ENCODE results near the gene UBXN1. TPM values are rescaled to one million over a fixed set of nuclear protein-coding genes. Genes with fewer than 3 reads are reported as not detected.

Gene UBXN1
- total RNA-seq (2014; rRNA removed; shearing (Covaris generic)): 128 and 144 TPM in 2 replicates
- 160 and 165 TPM in 2 replicates for polyA plus RNA-seq (2015; cell fraction: cytosol; rRNA removed)
- polyA plus RNA-seq (2015; cell fraction: nucleus; rRNA removed): 140 and 143 TPM in 2 replicates

DNA sequence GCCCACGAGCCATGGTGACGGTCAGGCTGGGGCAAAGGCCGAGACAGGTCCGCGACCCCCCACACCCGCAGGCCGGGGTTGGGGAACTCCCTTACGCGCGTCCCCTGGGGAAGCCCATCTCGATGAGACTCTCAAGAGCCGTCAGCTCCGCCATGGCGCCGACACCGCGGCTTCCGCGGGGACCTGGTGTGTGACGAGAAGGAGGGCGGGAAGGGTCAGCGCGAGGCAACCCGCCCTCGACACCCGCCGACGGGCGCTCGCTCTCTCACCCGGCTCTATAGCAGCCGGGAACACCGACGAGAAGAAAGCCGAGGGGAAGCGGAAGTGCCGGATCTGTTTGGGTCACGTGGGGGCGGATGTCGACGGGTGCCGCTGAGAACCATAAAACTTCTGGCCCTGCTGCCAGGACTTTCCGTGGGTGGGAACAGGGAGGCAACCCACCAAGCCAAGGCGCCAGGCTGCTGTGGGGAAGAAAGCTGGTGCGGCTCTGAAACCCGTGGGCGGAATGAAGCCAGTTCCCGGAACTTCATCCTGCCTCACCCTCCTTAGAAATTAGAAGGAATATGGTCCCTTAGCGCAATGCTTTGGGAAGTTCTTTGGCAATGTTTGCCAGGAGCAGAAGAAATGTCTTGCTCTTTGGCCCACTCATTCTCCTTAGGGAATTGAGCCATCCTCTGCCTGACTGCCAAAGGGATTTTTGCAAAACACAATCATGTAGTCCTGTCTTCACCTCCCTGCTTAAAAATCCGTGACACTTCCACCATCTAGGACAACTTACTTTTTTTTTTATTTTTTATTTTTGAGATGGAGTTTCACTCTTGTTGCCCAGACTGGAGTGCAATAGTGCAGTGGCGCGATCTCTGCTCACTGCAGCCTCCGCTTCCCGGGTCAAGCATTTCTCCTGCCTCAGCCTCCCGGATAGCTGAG lies at the start of gene UBXN1:
UBXN1 (minus strand) TSS at position 304 of the 927 bp plus-strand sequence; CDS start at position 154, 150 bp downstream.
- DNase-seq (ENCODE audit: low read depth): peak; percentile 86

GRCh38 chr11:62728171-62728988 lies 49.5 kb upstream of the UBXN1 start, which contains the start of gene TTC9C:
TSS of gene TTC9C (plus strand) at chr11:62728486. CDS start at chr11:62728849, 363 bp downstream.
- peak; percentile 88 for DNase-seq (ENCODE audit: low read depth)

DNA sequence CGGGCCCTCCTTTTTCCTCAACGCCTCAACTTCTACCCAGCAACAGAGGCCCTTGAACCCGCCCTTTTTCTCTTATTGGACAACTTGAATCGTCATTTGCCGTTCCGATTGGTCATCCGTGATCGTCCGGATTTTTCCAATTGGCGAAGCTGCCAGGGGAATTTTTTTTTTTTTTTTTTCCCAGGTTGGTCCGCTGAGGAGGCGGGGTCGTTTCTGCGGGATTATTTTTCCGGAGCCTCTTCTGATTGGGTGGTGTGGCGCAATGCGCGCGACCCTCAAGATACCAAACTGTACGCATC lies 48.9 kb upstream of the UBXN1 start:
- peak; percentile 97 for DNase-seq (ENCODE audit: low read depth)

DNA sequence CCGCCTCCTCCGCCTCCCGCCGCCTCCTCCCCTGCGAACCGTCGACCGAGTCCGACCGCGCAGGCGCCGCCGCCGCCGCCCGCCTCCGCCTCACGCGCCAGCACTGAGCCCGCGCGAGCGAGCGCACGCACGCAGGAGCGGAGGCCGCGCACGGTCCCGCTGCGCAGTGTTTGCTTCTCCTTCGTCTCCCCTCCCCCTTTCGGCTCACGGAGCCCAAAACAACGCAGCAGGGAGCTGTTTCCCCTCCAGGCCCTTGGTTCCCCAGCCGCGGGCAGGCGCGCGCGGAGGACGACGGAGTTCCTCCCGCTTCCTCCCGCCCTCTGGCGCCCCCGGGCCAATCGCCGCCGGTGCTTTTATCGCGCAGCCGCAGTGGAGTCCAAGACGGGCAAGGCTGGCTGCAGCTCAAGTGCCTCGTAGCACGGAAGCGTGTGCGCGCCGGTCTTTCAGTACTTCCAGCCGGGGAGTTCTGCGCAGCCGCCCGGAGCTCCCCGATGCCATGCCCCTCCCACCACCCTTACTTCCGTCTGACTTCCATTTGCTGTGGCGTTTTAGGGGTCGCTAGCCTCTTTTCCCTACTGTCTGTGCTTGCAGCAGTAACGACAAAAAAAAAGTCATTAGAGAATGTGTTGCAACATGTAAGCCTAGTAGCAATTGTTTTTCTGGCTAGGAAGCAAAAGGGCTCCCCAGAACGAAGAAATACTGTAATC lies 48.4 kb upstream of the UBXN1 start, which contains the start of gene HNRNPUL2:
HNRNPUL2 (minus strand) TSS at position 293 of the 707 bp plus-strand sequence. CDS start 301 bp downstream, outside the sequence.
- DNase-seq (ENCODE audit: low read depth): peak; percentile 99

DNA sequence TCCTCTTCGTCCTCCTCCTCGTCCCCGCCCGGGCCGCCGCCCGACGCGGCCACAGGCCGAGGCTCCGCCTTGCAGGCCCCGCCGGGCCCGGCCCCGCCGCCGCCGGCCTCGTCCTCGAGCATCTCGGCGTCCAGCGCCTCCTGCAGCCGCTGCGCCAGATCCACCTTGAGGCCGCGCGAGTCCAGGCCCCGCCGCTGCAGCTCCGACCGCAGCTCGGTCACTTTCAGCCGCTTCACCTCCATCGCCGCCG lies 48.0 kb upstream of the UBXN1 start:
- DNase-seq (ENCODE audit: low read depth): no peak

GRCh38 chr11:62726156-62726914 lies 47.5 kb upstream of the UBXN1 start:
- DNase-seq (ENCODE audit: low read depth): no peak

DNA sequence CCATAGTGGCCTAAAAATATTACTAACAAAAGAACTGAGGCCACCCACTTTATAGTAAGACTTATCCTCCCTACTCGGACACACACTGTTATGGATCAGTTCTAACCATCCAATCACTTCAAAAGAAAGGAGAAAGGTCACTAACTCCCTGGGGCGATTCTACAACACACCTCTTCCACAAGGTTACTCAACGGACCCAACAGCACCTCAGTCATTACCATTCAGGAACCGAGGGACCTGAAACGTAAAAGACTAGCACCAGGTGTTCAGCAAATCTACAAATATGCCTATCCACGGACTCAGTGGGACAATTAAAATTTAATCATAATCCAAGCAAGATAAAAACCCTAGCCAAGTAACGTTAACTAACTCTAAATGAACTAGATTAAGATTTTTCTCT lies 46.8 kb upstream of the UBXN1 start:
- no peak for DNase-seq (ENCODE audit: low read depth)

- DNase-seq (ENCODE audit: low read depth): no peak
These were observed 45.3 kb upstream of the UBXN1 start for GRCh38 chr11:62724171-62724570.

DNA sequence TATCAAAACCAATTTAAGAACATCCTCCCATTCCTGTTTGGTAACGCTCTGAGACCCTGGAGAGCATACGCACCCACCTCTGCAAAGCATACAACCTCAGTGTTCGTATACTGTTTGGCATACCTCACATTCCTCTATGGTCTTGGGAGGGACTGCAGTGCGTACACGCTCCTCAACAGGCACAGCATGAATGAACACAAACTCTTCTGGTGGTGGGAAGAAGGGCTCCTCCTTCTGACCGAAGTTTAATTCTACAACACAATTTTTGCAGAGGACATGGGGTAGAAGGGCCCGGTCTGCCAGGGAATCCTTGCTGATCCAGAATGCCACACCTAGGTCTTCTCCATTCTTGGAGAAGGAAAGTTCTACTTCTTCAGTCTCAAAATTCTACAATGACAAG lies 43.1 kb upstream of the UBXN1 start:
- peak; percentile 32 for DNase-seq (ENCODE audit: low read depth)

DNA sequence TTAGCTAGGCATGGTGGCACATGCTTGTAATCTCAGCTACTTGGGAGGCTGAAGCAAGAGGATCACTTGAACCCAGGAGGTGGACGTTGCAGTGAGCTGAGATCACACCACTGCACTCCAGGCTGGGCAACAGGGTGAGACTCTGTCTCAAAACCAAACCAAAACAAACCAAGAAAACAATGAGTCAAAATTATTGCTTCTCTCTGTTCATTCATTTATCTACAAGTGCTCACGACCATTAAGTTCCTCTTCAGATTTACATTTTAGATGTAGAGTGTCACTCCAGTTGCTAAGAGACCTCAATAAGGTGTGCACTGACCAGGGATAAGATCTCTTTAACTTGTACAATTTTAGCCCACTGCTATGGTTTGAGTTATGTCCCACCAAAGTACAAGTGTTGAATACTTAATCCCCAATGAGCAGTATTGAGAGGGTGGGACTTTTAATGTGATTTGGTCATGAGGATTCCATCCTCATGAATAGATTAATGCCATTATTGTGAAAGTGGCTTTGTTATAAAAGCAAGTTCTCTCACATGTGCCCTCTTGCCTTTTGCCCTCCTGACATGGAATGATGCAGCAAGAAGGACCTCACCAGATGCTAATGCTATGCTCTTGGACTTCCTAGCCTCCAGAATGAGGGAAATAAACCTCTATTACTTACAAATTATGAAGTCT lies 40.6 kb upstream of the UBXN1 start:
- DNase-seq (ENCODE audit: low read depth): no peak

GRCh38 chr11:62716816-62717215 lies 37.9 kb upstream of the UBXN1 start:
- DNase-seq (ENCODE audit: low read depth): no peak

- no peak for DNase-seq (ENCODE audit: low read depth)
These were observed 37.3 kb upstream of the UBXN1 start for GRCh38 chr11:62716206-62716605.

GRCh38 chr11:62715150-62716130 lies 36.6 kb upstream of the UBXN1 start:
- DNase-seq (ENCODE audit: low read depth): no peak

DNA sequence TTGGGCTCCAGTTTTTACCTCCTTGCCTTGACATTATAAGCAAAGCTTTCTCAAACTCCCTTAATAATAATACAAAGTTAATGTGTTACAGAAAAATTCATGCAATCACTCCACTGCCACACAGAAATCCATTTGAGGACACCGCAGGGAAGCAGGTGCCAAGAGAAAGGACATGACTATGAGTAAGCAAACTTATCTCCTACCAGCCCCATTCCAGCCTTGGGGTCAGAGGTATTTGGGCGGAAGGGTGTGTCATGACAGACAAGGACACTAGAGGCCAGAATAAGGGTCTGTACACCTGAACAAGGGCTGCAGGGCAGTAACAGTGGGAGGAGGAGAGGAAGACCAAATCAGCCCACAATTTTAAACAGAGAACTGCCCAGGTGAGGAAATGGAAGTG lies 34.5 kb upstream of the UBXN1 start:
- no peak for DNase-seq (ENCODE audit: low read depth)

DNA sequence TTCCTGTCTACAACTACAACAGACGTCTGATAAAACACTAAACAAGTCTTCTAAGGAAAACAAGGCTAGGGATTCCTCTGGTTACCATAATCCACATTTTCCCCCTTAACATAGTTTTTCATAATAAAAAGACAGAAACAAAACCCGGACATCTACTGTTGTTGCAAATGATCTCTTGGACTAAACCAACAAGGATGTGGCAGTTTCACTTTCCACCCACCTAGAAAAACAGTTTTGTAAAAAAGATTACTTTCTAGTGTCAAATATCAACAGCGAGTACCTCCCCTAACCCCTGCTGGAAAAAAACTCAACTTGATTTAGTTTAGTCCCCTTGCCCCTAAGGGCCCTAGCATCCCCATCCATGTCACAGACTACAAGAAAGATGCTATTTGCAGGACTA lies 34.0 kb upstream of the UBXN1 start:
- DNase-seq (ENCODE audit: low read depth): no peak

DNA sequence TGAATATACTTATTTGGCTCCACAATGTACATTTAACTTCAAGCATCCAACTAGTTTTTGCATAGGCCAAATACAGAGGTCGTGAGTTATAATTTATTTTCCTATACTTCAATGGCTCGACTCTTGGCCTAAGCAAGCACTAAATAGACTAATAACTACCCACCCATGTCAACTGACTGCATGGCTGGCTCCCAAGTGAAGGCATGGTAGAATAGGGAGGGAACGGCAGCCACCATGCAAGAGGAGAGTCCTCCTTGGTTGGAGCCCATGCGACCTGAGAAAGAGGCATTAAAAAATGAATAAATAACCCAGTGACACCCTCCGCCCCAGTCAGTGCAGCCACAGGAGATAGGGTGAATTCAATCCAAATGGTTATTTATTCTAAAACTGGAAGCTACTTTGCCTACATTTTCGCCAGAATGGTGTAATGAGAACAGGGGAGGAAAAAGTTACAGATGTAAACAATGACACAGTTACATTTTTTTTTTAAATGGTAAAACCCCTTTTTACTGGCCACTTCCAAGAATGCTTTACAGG lies 33.5 kb upstream of the UBXN1 start:
- DNase-seq (ENCODE audit: low read depth): no peak

DNA sequence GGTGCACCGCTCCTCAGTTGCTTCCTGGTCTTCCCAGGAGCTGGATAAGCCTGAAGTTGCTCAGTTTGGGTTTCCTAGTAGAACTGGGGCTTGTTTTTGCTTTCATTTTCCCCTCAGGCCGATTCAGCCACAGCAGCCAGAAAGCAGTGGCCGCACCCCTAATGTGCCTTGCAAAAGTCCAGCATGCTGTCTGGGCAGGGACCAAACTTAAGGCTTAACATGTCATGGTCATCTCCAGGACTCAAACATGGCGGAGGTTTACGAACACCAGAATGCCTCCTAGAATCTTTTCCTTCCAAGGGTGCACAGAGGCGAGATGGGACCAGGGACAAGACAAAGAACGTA lies 31.1 kb upstream of the UBXN1 start:
- DNase-seq (ENCODE audit: low read depth): no peak

DNA sequence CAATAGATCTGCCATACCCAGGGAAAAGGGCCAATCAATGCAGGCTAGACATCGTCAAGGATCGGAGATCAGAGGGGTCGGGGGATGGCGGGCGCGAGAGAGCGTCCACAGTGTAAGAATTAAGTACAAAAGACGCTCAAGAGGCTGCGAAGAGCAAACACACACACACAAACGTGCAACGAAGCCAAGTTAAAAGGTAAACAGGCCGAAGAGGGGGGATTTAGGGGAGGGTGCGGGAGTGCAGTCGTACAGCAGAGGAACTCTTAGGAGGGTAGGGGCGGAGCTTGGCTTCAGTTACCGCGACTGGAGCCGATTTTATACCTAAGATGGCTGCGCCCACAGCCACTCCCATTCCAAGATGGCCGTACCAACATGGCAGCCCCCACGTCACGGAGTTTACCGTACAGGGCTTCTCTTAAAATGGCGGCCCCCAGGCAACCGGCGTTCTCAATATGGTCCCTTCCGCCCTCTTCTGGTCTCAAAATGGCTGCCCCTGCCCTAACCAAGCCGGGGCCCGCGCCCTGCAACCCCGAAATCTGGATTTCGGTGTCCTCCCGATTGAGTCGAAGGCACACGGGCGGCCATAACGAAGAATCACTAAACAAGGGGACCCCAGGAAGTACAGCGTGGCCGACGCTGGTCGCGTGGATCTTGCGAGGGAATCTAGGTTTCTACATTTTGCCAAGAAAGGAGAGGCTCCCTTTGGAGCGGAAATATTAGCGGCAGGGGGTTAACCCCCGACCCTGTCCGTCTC lies 30.6 kb upstream of the UBXN1 start:
- peak; percentile 50 for DNase-seq (ENCODE audit: low read depth)

All from HT1080 (cell line).